Spleen (tissue), 11 donors: ENCODE data around the gene LRRC45. TPM values are rescaled to one million over a fixed set of nuclear protein-coding genes. Genes with fewer than 3 reads are reported as not detected.
A peak's percentile ranks its signal among the peaks of the same experiment; 100 is the strongest.

Experiments
- DNase-seq: peaks from one replicate; pipeline ENCODE4 v3.0.0-alpha.2; 2020
- H3K27ac ChIP-seq, 8 donors: fragments of 200-600 bp; sonication (generic) in 7 of 8; 1 replicate in 4 of 8; 2 replicates in 4 of 8; pipeline versions ENCODE4 v1.5.0 to v1.8.0; 2016 to 2021; ENCODE audit warnings: inconsistent platforms in 4 of 8, mild to moderate bottlenecking in 4 of 8, moderate library complexity in 1 of 8
- H3K27me3 ChIP-seq, 7 donors: fragments of 200-600 bp; sonication (generic) in 6 of 7; replicated peaks in 1 of 7; 1 replicate in 4 of 7; 2 replicates in 3 of 7; pipeline versions ENCODE4 v1.5.0 to v1.8.0; 2016 to 2021; ENCODE audit warnings: inconsistent platforms in 3 of 7, mild to moderate bottlenecking in 1 of 7
- H3K36me3 ChIP-seq, 6 donors: fragments of 200-600 bp; sonication (generic) in 5 of 6; 1 replicate in 4 of 6; 2 replicates in 2 of 6; pipeline versions ENCODE4 v1.5.0 to v1.8.0; 2016 to 2021; ENCODE audit warnings: inconsistent platforms in 2 of 6
- H3K4me1 ChIP-seq, 6 donors: fragments of 200-600 bp; sonication (generic) in 5 of 6; 1 replicate in 3 of 6; 2 replicates in 3 of 6; pipeline versions ENCODE4 v1.5.0 to v1.8.0; 2016 to 2021; ENCODE audit warnings: inconsistent platforms in 3 of 6
- H3K4me3 ChIP-seq, 8 donors: fragments of 200-600 bp; sonication (generic) in 7 of 8; 1 replicate in 4 of 8; 2 replicates in 4 of 8; pipeline versions ENCODE4 v1.5.0 to v1.8.0; 2016 to 2021; ENCODE audit warnings: inconsistent platforms in 4 of 8, mild to moderate bottlenecking in 4 of 8, moderate library complexity in 2 of 8
- H3K9me3 ChIP-seq, 8 donors: fragments of 200-600 bp; sonication (generic) in 7 of 8; 1 replicate in 4 of 8; 2 replicates in 4 of 8; pipeline versions ENCODE4 v1.5.0 to v1.8.0; 2016 to 2021; ENCODE audit warnings: inconsistent platforms in 4 of 8
- POLR2A ChIP-seq, 3 donors: fragments of 450-650 bp; IDR thresholded peaks; one replicate each; pipeline ENCODE4 v1.5.1; 2017; ENCODE audit warnings: antibody characterized with exemption in 3 of 3, mild to moderate bottlenecking in 1 of 3
- POLR2AphosphoS5 ChIP-seq, 3 donors: sonication (generic); formaldehyde crosslinking; IDR thresholded peaks; one replicate each; pipeline ENCODE4 v1.5.1; 2017; ENCODE audit warnings: antibody characterized with exemption in 3 of 3
- WGBS, 5 donors: extraction: QIAGEN DNeasy Blood & Tissue Kit in 3 of 5; methylation state at CpG; one replicate each; pipeline versions ENCODE4 v1.1.5 to v1.1.7; 2013 to 2018; 5-methylcytosine and 5-hydroxymethylcytosine counted together
- intact Hi-C: fragments of 100-400 bp; cut with DNase I; formaldehyde crosslinking; loops from one replicate; pipeline ENCODE4 v1.15.0; 2023; ENCODE audit warnings: low total_unique reads
- polyA plus RNA-seq, 3 donors: library from polyadenylated mRNA; stranded (reverse); fragments of 200-250 nt; gene quantifications; one replicate each; pipeline ENCODE4 v1.2.1, GENCODE V29; 2013
- total RNA-seq, 7 donors: library from RNA; depleted of rRNA in 3 of 7; stranded (reverse); fragments of >200 nt in 3 of 7; fragmentation: NEBNext Ultra II Directional in 4 of 7; extraction: Animal tissue kit (Norgen Biotek cat#: 25700) in 4 of 7; gene quantifications; one replicate each; pipeline versions ENCODE4 v1.1.0 to v1.2.1, GENCODE V29; 2016 to 2021
- TF ChIP-seq, protein P1 (sequence below), 11 experiments: fragments of 200-600 bp in 7 of 11; fragments of 450-650 bp in 4 of 11; sonication (generic) in 4 of 11; IDR thresholded peaks in 8 of 11; conservative IDR thresholded peaks in 3 of 11; 1 replicate in 7 of 11; 2 replicates in 4 of 11; pipeline versions ENCODE4 v1.4.0 to v1.8.0; 2016 to 2021; ENCODE audit warnings: antibody characterized with exemption in 11 of 11, inconsistent platforms in 4 of 11, mild to moderate bottlenecking in 1 of 11
- donor health status: healthy with polysubstance abuse.
- donor health status: DM: no; HTN: no; CAD: no; lungs with moderate emphysema.
- donor health status: DM: no; HTN: no; CAD: no.
- donor health status: Bipolar disorder and iron deficiency.
- donor health status: healthy.
- donor health status: DM: no; HTN: no; CAD: no.
- donor health status: DM: yes; HTN: yes; CAD: no.

Gene LRRC45
- total and polyA plus RNA-seq, 10 donors: 7.5 to 23.4 (median 11.7) TPM

DNA sequence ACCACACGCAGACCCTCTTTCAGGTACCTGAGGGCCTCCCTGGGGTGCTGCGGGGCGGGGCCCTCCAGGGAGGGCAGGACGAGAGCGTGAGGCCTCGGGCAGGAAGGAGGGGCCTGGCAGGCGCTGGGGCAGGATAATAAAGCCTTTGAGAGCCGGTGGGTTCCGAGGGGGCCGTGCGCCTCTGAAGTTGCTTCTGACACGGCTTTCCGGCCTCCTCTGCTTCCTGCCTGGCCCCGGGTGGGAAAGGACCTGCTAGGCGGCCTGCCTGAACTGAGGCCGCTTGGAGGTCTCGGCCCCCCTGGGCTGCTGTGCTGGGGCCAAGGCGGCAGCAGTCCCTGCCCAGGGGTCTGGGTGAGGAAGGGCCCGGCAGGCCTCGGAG lies 10.9 kb upstream of the LRRC45 start:
- Histone ChIP-seq H3K9me3 (no peaks in the 10 kb centered on the region), H3K27me3 (no peaks in the 10 kb centered on the region), H3K36me3 (peaks cover 0 to 59% (median 2%) of the 10 kb centered on the region in 6 donors), H3K27ac (peak overlapping the region in 7 of 8 donors; percentile 8 to 78 (median 63)), H3K4me1 (peaks cover 0 to 30% (median 18%) of the 10 kb centered on the region in 6 donors), H3K4me3 (no peak overlapping the region)
- 58 to 68% (median 62%) methylated on average over 9 to 20 of the region's 20 CpGs for WGBS, 5 donors
- DNase-seq: no peak
- intact Hi-C loops: no loop called here
- TF ChIP-seq, protein P1, sequence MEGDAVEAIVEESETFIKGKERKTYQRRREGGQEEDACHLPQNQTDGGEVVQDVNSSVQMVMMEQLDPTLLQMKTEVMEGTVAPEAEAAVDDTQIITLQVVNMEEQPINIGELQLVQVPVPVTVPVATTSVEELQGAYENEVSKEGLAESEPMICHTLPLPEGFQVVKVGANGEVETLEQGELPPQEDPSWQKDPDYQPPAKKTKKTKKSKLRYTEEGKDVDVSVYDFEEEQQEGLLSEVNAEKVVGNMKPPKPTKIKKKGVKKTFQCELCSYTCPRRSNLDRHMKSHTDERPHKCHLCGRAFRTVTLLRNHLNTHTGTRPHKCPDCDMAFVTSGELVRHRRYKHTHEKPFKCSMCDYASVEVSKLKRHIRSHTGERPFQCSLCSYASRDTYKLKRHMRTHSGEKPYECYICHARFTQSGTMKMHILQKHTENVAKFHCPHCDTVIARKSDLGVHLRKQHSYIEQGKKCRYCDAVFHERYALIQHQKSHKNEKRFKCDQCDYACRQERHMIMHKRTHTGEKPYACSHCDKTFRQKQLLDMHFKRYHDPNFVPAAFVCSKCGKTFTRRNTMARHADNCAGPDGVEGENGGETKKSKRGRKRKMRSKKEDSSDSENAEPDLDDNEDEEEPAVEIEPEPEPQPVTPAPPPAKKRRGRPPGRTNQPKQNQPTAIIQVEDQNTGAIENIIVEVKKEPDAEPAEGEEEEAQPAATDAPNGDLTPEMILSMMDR (IDR thresholded peaks at IDR 0.05 in 8 of 11, conservative IDR thresholded peaks at IDR 0.05 in 3 of 11): no peak
- TF ChIP-seq POLR2AphosphoS5 (IDR thresholded peaks at IDR 0.05): peak in 1 of 3 donors; percentile 8

GRCh38 chr17:82012640-82013295 lies 10.3 kb upstream of the LRRC45 start:
- TF ChIP-seq POLR2A (IDR thresholded peaks at IDR 0.05): no peak
- no peak for TF ChIP-seq POLR2AphosphoS5 (IDR thresholded peaks at IDR 0.05)
- TF ChIP-seq, protein P1 (IDR thresholded peaks at IDR 0.05 in 8 of 11, conservative IDR thresholded peaks at IDR 0.05 in 3 of 11): no peak
- Histone ChIP-seq H3K4me1 (peaks cover 0 to 30% (median 18%) of the 10 kb centered on the region in 6 donors), H3K36me3 (peaks cover 0 to 64% (median 2%) of the 10 kb centered on the region in 6 donors), H3K27me3 (no peaks in the 10 kb centered on the region), H3K9me3 (no peaks in the 10 kb centered on the region), H3K4me3 (no peak overlapping the region), H3K27ac (peak overlapping the region in 7 of 8 donors; percentile 8 to 78 (median 63))
- WGBS, 5 donors: 68 to 79% (median 74%) methylated on average over 11 to 19 of the region's 19 CpGs
- DNase-seq: no peak
- intact Hi-C loops: no loop called here

DNA sequence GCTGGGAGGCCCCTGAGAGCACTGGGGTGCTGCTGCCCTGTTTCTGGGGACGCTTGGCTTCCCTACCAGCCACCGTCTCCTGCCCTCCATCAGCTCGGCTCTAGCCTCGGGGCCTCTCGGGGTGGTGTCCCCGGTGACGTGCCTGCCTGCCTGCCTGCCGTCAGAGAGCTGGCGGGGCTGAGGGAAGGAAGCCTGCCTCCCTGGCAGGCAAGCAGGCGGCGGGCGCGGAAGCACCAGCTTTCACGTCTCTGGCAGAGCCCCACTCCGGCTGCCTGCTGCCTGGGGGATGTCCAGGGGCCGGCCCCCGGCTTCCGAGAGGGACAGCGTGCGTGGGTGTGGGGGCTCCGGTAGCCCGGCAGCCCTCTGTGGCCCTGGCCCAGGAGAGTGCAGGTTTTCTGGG lies 9.8 kb upstream of the LRRC45 start:
- 34 to 51% (median 44%) methylated on average over 14 to 22 of the region's 22 CpGs for WGBS, 5 donors
- Histone ChIP-seq H3K36me3 (peaks cover 0 to 70% (median 5%) of the 10 kb centered on the region in 6 donors), H3K27me3 (no peaks in the 10 kb centered on the region), H3K4me3 (no peak overlapping the region), H3K9me3 (no peaks in the 10 kb centered on the region), H3K4me1 (peaks cover 0 to 30% (median 18%) of the 10 kb centered on the region in 6 donors), H3K27ac (peak overlapping the region in 7 of 8 donors; percentile 8 to 78 (median 63))
- no peak for DNase-seq
- intact Hi-C loops: no loop called here
- TF ChIP-seq POLR2A (IDR thresholded peaks at IDR 0.05) (no peak), POLR2AphosphoS5 (IDR thresholded peaks at IDR 0.05) (peak; percentile 21 to 73 (median 57))
- TF ChIP-seq, protein P1 (IDR thresholded peaks at IDR 0.05 in 8 of 11, conservative IDR thresholded peaks at IDR 0.05 in 3 of 11): no peak

DNA sequence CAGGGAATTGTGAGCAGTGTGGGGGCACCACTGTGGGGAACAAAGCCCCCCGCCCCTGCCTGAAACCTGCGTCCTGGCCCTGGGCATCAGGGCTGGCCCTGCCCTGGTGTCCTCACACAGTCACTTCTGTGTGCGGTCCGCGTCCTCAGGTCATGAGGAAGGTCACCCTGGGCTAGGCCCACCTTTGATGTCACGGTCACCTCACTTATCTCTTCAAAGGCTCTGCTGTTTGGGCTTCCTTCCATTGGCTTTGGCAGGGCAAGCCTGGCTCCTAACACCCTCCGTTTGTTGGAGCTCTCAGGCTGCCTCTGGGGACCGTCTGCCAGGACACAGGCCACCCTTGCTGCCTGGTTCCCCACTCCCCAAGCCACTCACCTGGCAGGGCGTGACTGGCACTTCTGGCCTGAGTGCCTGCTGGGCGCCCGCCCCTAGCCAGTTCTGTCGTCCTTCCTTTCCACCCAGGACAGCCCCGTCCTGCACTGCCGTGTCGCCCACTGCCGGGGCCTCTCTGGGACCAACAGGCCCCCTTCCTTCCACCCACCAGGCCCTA lies 9.3 kb upstream of the LRRC45 start:
- H3K9me3 ChIP-seq: no peaks in the 10 kb centered on the region
- WGBS, 5 donors: 76 to 94% (median 78%) methylated on average over 10 to 16 of the region's 16 CpGs
- TF ChIP-seq POLR2AphosphoS5 (IDR thresholded peaks at IDR 0.05): no peak
- no peaks in the 10 kb centered on the region for H3K27me3 ChIP-seq
- H3K4me3 ChIP-seq: no peak overlapping the region
- H3K36me3 ChIP-seq: peaks cover 0 to 74% (median 9%) of the 10 kb centered on the region in 6 donors
- H3K4me1 ChIP-seq: peaks cover 0 to 30% (median 18%) of the 10 kb centered on the region in 6 donors
- no peak for DNase-seq
- intact Hi-C loops: no loop called here
- H3K27ac ChIP-seq: peak overlapping the region in 5 of 8 donors; percentile 55 to 78 (median 69)
